Upper lobe of right lung (tissue), 1 donor: ENCODE results near the gene TERB1. TPM values are rescaled to one million over a fixed set of nuclear protein-coding genes. Genes with fewer than 3 reads are reported as not detected.

Experiments used
- ATAC-seq: fragments of 200-7000 bp; cut with Tn5 transposase; one replicate; pipeline ENCODE4 v1.9.1; 2020; ENCODE audit warnings: mild to moderate bottlenecking, moderate library complexity
- DNase-seq: peaks from one replicate; pipeline ENCODE4 v3.0.0-alpha.2; 2020
- H3K27ac ChIP-seq: fragments of 200-600 bp; one replicate; pipeline ENCODE4 v1.8.0; 2022
- H3K27me3 ChIP-seq: fragments of 200-600 bp; one replicate; pipeline ENCODE4 v1.8.0; 2022; ENCODE audit warnings: mild to moderate bottlenecking
- H3K36me3 ChIP-seq: fragments of 200-600 bp; one replicate; pipeline ENCODE4 v1.8.0; 2022
- H3K4me1 ChIP-seq: fragments of 200-600 bp; one replicate; pipeline ENCODE4 v1.8.0; 2022
- H3K4me3 ChIP-seq: fragments of 200-600 bp; one replicate; pipeline ENCODE4 v1.8.0; 2022; ENCODE audit warnings: mild to moderate bottlenecking
- H3K9me3 ChIP-seq: fragments of 200-600 bp; one replicate; pipeline ENCODE4 v1.8.0; 2022
- CTCF ChIP-seq: fragments of 200-600 bp; IDR thresholded peaks from one replicate; pipeline ENCODE4 v1.8.0; 2022; ENCODE audit warnings: antibody characterized with exemption
- intact Hi-C: fragments of 100-400 bp; cut with DNase I; formaldehyde crosslinking; loops from one replicate; pipeline ENCODE4 v1.11.0; 2022
- total RNA-seq: library from RNA; stranded (reverse); fragmentation: NEBNext Ultra II Directional; extraction: Animal tissue kit (Norgen Biotek cat#: 25700); gene quantifications from one replicate; pipeline ENCODE4 v1.2.1, GENCODE V29; 2021
- donor health status: DM: no; HTN: yes; CAD: no; lungs with severe emphysema.

Gene TERB1
- total RNA-seq, 1 donor from 2014 or later, result 0.26 TPM

GRCh38 chr16:66834746-66835145 lies 33.4 kb upstream of the TERB1 start:
- intact Hi-C loops, result no loop called here

GRCh38 chr16:66832661-66833305 lies 31.4 kb upstream of the TERB1 start:
- no peaks in the 10 kb centered on the region for H3K27me3 ChIP-seq
- ATAC-seq (no peak), DNase-seq (no peak)
- H3K36me3 ChIP-seq, result peaks cover 2% of the 10 kb centered on the region
- no peaks in the 10 kb centered on the region for H3K9me3 ChIP-seq
- peaks cover 18% of the 10 kb centered on the region for H3K4me1 ChIP-seq
- no peak overlapping the region for H3K4me3 ChIP-seq
- H3K27ac ChIP-seq, result no peak overlapping the region
- intact Hi-C loops, result no loop called here
- TF ChIP-seq CTCF, result no peak

More at GRCh38 chr16:66834746-66835145, 33.4 kb upstream of the TERB1 start:
- Histone ChIP-seq H3K27me3 (no peaks in the 10 kb centered on the region), H3K27ac (no peak overlapping the region), H3K4me1 (peaks cover 4% of the 10 kb centered on the region), H3K36me3 (no peaks in the 10 kb centered on the region), H3K9me3 (no peaks in the 10 kb centered on the region), H3K4me3 (no peak overlapping the region)
- DNase-seq, result no peak
- ATAC-seq, result no peak
- TF ChIP-seq CTCF, result no peak

- no peaks in the 10 kb centered on the region for H3K27me3 ChIP-seq
- H3K27ac ChIP-seq, result no peak overlapping the region
- intact Hi-C loops, result no loop called here
- H3K4me3 ChIP-seq, result no peak overlapping the region
- no peak for ATAC-seq
- no peak for TF ChIP-seq CTCF
- no peaks in the 10 kb centered on the region for H3K9me3 ChIP-seq
- H3K36me3 ChIP-seq, result peaks cover 8% of the 10 kb centered on the region
- DNase-seq, result no peak
- peaks cover 18% of the 10 kb centered on the region for H3K4me1 ChIP-seq
These were observed 30.8 kb upstream of the TERB1 start for GRCh38 chr16:66832190-66832589.

GRCh38 chr16:66830422-66831404 lies 29.3 kb upstream of the TERB1 start, which contains the start of gene NAE1:
Gene NAE1 (minus strand): TSS chr16:66830976. CDS start chr16:66830899, 77 bp downstream.
- Histone ChIP-seq H3K27me3 (no peaks in the 10 kb centered on the region), H3K27ac (peak within 1 kb of the TSS; percentile 90), H3K4me3 (peak within 1 kb of the TSS; percentile 88), H3K9me3 (no peaks in the 10 kb centered on the region), H3K36me3 (peaks cover 23% of the 10 kb centered on the region), H3K4me1 (peaks cover 18% of the 10 kb centered on the region)
- intact Hi-C loops, result no loop called here
- DNase-seq (peak; percentile 94), ATAC-seq (peak; percentile 99)
- TF ChIP-seq CTCF, result peak; percentile 97

GRCh38 chr16:66824006-66824405 lies 22.6 kb upstream of the TERB1 start:
- intact Hi-C loops, result no loop called here
- no peak for ATAC-seq
- Histone ChIP-seq H3K36me3 (peaks cover 76% of the 10 kb centered on the region), H3K9me3 (no peaks in the 10 kb centered on the region), H3K27me3 (no peaks in the 10 kb centered on the region), H3K27ac (no peak overlapping the region), H3K4me1 (peaks cover 7% of the 10 kb centered on the region), H3K4me3 (no peak overlapping the region)
- TF ChIP-seq CTCF, result no peak
- no peak for DNase-seq
